ENCODE data around the gene PRG3.

GRCh38 chr11:57407941-57408475 is 27.1 kb upstream of the PRG3 start:
- TF ChIP-seq CTCF (IDR thresholded peaks at IDR 0.05) (no peak), POLR2A (IDR thresholded peaks at IDR 0.05) (no peak), EP300 (IDR thresholded peaks at IDR 0.05) (no peak)
